ENCODE results near the gene DNTT.
A peak's percentile ranks its signal among the peaks of the same experiment; 100 is the strongest.

The DNTT gene

DNA sequence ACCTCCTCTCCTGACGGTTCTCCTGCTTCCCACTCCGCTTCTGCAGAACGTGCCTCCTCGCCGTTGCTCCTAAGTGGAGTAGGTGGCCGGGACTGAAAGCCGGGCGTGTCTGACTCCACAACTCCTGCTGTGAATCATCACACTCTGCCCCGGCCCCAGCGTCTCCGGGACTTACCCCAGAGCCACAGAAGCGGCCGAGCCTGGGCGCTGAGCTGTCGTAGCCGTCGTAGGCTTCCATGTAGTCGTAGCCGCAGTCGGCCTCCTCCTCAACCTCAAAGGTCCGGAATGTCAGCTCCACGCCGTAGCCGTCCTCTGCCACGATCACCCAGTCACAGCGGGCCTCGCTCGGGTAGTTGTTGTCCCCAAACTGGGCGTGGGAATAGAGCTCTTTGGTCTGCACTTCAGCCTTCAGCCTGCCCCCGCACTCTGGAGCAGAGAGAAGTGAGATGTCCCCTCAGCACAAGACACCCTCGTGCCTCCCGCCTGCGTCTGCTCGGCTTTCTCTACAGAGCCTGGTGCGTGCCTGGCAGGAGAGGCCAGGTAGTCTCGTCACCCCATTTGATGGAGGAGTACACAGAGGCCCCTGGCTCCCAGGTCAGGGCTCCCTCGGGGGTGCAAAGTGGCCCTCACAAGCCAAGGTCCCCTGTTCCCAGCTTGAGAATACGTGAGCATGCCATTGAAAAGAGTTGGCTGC is 65.8 kb downstream of the DNTT start:
- in situ Hi-C loops (cut with HindIII; ENCODE audit: low pct_unique_long_range_greater_than_20kb, low sequenced_read_pairs), result no loop called here
- no peak for TF ChIP-seq JUND (IDR thresholded peaks at IDR 0.05; ENCODE audit: low read depth)
- DNase-seq (ENCODE audit: low read depth in 1 of 2, low spot score in 1 of 2), result no peak

- in situ Hi-C loops (cut with HindIII; ENCODE audit: low pct_unique_long_range_greater_than_20kb, low sequenced_read_pairs), result no loop called here
- peak; percentile 52 to 73 for DNase-seq (ENCODE audit: low read depth in 1 of 2, low spot score in 1 of 2)
These were observed 66.4 kb downstream of the DNTT start for GRCh38 chr10:96370584-96371157.

DNA sequence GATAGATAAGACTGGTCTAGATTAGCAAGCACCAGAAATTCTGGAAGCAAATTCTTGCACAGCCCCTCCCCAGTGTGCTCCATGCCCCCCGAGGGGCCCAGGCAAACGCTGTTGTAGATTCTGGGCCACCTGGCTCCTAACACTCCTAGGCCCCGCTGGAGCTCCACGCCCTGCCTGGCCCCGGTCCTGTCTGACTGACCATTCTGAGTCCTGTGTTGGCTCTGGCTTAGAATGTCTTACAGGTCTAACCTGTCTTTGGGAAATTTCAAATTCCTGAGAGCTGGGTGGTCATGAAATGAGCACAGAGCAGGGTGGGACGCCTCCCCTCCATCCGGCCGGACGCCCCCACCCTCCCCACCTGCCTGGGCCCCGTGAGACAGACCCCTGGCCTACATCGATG is 67.1 kb downstream of the DNTT start:
- in situ Hi-C loops (cut with HindIII; ENCODE audit: low pct_unique_long_range_greater_than_20kb, low sequenced_read_pairs), result no loop called here
- DNase-seq (ENCODE audit: low read depth in 1 of 2, low spot score in 1 of 2), result peak in 1 of 2 experiments; percentile 28
- TF ChIP-seq JUND (IDR thresholded peaks at IDR 0.05; ENCODE audit: low read depth), result no peak

More at GRCh38 chr10:96370584-96371157, 66.4 kb downstream of the DNTT start:
- no peak for TF ChIP-seq JUND (IDR thresholded peaks at IDR 0.05; ENCODE audit: low read depth)

GRCh38 chr10:96374004-96374403 is 69.8 kb downstream of the DNTT start:
- no peak for TF ChIP-seq JUND (IDR thresholded peaks at IDR 0.05; ENCODE audit: low read depth)
- in situ Hi-C loops (cut with HindIII; ENCODE audit: low pct_unique_long_range_greater_than_20kb, low sequenced_read_pairs), result no loop called here
- DNase-seq (ENCODE audit: low read depth in 1 of 2, low spot score in 1 of 2), result no peak

- no peak for DNase-seq (ENCODE audit: low read depth in 1 of 2, low spot score in 1 of 2)
- in situ Hi-C loops (cut with HindIII; ENCODE audit: low pct_unique_long_range_greater_than_20kb, low sequenced_read_pairs), result no loop called here
- TF ChIP-seq JUND (IDR thresholded peaks at IDR 0.05; ENCODE audit: low read depth), result no peak
These were observed 70.4 kb downstream of the DNTT start for GRCh38 chr10:96374639-96374984.

- TF ChIP-seq JUND (IDR thresholded peaks at IDR 0.05; ENCODE audit: low read depth), result no peak
- in situ Hi-C loops (cut with HindIII; ENCODE audit: low pct_unique_long_range_greater_than_20kb, low sequenced_read_pairs), result no loop called here
- peak; percentile 94 to 95 for DNase-seq (ENCODE audit: low read depth in 1 of 2, low spot score in 1 of 2)
These were observed 71.0 kb downstream of the DNTT start for GRCh38 chr10:96374985-96375830.

- TF ChIP-seq JUND (IDR thresholded peaks at IDR 0.05; ENCODE audit: low read depth), result no peak
- no peak for DNase-seq (ENCODE audit: low read depth in 1 of 2, low spot score in 1 of 2)
- in situ Hi-C loops (cut with HindIII; ENCODE audit: low pct_unique_long_range_greater_than_20kb, low sequenced_read_pairs), result no loop called here
These were observed 72.2 kb downstream of the DNTT start for GRCh38 chr10:96376483-96376882.

DNA sequence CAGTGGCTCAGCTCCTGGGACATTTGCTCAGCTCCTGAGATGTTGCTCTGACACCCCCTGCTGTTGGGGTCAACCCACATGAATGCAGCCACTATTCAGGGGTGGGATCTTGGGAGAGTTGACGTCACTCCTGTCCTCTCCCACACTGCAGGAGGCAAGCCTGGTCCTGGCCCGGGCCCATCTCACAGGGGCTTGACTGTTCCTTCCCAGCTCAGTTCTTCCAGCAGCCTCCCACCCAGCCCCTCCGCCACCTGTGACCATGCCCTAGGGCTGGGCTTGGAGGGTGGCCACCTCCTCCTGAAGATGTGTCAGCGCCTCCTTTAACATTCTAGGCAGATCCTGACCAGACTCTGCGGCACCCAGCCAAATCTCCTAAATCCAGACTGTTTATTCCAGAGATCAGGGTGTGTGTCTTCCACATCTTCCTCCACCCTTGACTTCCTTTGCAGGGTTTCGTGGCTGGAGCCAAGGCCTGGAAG is 73.6 kb downstream of the DNTT start:
- DNase-seq (ENCODE audit: low read depth in 1 of 2, low spot score in 1 of 2), result no peak
- TF ChIP-seq JUND (IDR thresholded peaks at IDR 0.05; ENCODE audit: low read depth), result no peak
- in situ Hi-C loops (cut with HindIII; ENCODE audit: low pct_unique_long_range_greater_than_20kb, low sequenced_read_pairs), result no loop called here

DNA sequence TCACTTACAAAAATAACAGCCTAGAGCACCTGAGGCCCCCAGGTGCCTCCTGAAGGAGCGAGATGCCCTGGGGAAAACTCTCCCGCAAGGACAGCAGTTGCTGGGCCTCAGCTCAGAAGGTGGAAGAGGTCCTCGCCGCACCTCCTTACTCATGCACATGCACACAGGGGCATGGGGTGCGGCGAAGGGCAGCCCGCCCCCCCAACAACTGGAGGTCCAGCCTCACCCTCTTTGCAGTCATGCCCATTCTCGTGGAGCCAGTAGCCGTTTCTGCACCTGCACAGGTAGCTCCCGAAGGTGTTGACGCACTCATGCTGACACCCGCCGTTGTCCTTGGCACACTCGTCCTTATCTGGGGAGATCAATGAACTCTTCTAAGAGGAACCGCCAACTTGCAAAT is 74.5 kb downstream of the DNTT start:
- no peak for TF ChIP-seq JUND (IDR thresholded peaks at IDR 0.05; ENCODE audit: low read depth)
- in situ Hi-C loops (cut with HindIII; ENCODE audit: low pct_unique_long_range_greater_than_20kb, low sequenced_read_pairs), result no loop called here
- no peak for DNase-seq (ENCODE audit: low read depth in 1 of 2, low spot score in 1 of 2)

- in situ Hi-C loops (cut with HindIII; ENCODE audit: low pct_unique_long_range_greater_than_20kb, low sequenced_read_pairs), result no loop called here
These were observed 75.5 kb downstream of the DNTT start for GRCh38 chr10:96379758-96380157.

DNA sequence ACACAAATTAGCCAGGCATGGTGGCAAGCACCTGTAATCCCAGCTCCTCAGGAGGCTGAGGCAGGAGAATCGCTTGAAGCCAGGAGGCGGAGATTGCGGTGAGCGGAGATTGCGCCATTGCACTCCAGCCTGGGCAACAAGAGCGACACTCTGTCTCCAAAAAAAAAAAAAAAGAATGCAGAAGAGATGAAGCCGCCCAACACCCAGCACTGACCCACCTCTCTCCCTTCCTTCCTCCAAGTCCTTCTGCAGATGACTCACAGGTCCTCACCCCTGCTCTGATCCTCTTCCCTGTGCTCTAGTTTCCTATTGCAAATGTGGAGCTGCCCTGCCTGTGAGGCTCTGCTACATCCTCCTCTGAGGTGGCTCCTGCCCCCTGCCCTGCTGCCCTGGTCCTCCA is 76.6 kb downstream of the DNTT start:
- TF ChIP-seq JUND (IDR thresholded peaks at IDR 0.05; ENCODE audit: low read depth), result no peak
- in situ Hi-C loops (cut with HindIII; ENCODE audit: low pct_unique_long_range_greater_than_20kb, low sequenced_read_pairs), result no loop called here
- no peak for DNase-seq (ENCODE audit: low read depth in 1 of 2, low spot score in 1 of 2)

More at GRCh38 chr10:96379758-96380157, 75.5 kb downstream of the DNTT start:
- no peak for DNase-seq (ENCODE audit: low read depth in 1 of 2, low spot score in 1 of 2)
- TF ChIP-seq JUND (IDR thresholded peaks at IDR 0.05; ENCODE audit: low read depth), result no peak

DNA sequence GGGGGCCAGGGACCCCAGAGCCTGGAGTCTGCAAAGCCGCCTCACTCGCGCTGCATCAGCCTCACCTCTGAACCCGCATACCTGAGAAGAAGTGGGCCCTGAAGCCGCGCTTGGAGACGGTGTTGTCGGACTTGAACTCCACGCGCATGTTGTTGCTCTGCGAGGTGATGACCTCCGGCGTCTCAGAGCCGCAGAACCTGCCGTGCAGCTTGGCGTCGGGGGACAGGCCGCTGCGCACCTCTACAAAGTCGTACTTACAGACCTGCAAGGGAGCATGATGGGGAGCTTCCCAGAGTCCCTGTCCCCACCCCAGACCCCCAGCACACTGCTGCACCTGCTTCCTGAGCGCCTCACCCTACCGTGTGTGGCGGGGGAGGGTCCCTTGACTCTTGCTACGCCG is 80.3 kb downstream of the DNTT start:
- TF ChIP-seq JUND (IDR thresholded peaks at IDR 0.05; ENCODE audit: low read depth), result no peak
- in situ Hi-C loops (cut with HindIII; ENCODE audit: low pct_unique_long_range_greater_than_20kb, low sequenced_read_pairs), result no loop called here

GRCh38 chr10:96387161-96387560 is 82.9 kb downstream of the DNTT start:
- no peak for TF ChIP-seq JUND (IDR thresholded peaks at IDR 0.05; ENCODE audit: low read depth)
- no peak for DNase-seq (ENCODE audit: low read depth in 1 of 2, low spot score in 1 of 2)
- in situ Hi-C loops (cut with HindIII; ENCODE audit: low pct_unique_long_range_greater_than_20kb, low sequenced_read_pairs), result no loop called here

More for the DNA sequence above, 80.3 kb downstream of the DNTT start:
- peak in 1 of 2 experiments; percentile 56 for DNase-seq (ENCODE audit: low read depth in 1 of 2, low spot score in 1 of 2)
